HepG2 (cell line): Measurements from ENCODE around the gene RHBDD3. TPM values are rescaled to one million over a fixed set of nuclear protein-coding genes. Genes with fewer than 3 reads are reported as not detected.

Source experiments
- ATAC-seq: fragments of 200-7000 bp; cut with Tn5 transposase; 3 replicates; pipeline ENCODE4 v1.9.1; 2020; ENCODE audit warnings: mild to moderate bottlenecking, moderate library complexity
- BruUV-seq: library from RNA; stranded (reverse); fragments of 400-500 nt; replicated peaks from 2 replicates; lab custom pipeline; 2021; lab: Mats Ljungman, UMichigan
- CTCF ChIA-PET: fragments of 300-600 bp; formaldehyde crosslinking; extraction: SDS; loops from one replicate; lab custom pipeline; 2021; ENCODE audit warnings: low total read pairs, inconsistent platforms, low intra/inter-chr PET ratio; lab: Yijun Ruan, JAX
- POLR2A ChIA-PET: fragments of 350-600 bp; sonication (Branson Sonifier 250); formaldehyde crosslinking; loops from one replicate; lab custom pipeline; 2020; ENCODE audit warnings: antibody characterized with exemption, inconsistent platforms; lab: Yijun Ruan, JAX
- DNase-seq: peaks from one replicate; pipeline ENCODE4 v3.0.0-alpha.2; 2015; ENCODE audit warnings: low spot score
- FAIRE-seq: peaks from 3 replicates; lab custom pipeline; 2011; peaks lifted over from hg19 to GRCh38; lab: Jason Lieb, UNC
- H2AFZ ChIP-seq: one replicate; pipeline ENCODE4 v1.6.1; 2011; ENCODE audit warnings: low read length, inconsistent platforms
- H3K27ac ChIP-seq: fragments of 300-600 bp; 3 replicates; pipeline ENCODE4 v1.8.0; 2011; ENCODE audit warnings: mixed run types, mild to moderate bottlenecking, mixed read lengths, low read length, inconsistent platforms; ENCODE audit not compliant: insufficient read depth; ENCODE audit errors: extremely low read length
- H3K27me3 ChIP-seq, 2 experiments: fragments of 200-600 bp in 1 of 2; 2 replicates in 1 of 2; 3 replicates in 1 of 2; pipeline versions ENCODE4 v1.6.0 to v1.8.0; 2011; ENCODE audit warnings: low read length in 2 of 2, mild to moderate bottlenecking in 2 of 2, moderate library complexity in 2 of 2, inconsistent platforms in 1 of 2; ENCODE audit not compliant: insufficient read depth in 2 of 2, control insufficient read depth in 1 of 2
- H3K36me3 ChIP-seq, 2 experiments: fragments of 200-600 bp in 1 of 2; replicated peaks in 1 of 2; 2 replicates in 1 of 2; 3 replicates in 1 of 2; pipeline versions ENCODE4 v1.5.1 to v1.8.0; 2011; ENCODE audit warnings: low read length in 2 of 2, inconsistent platforms in 1 of 2; ENCODE audit not compliant: insufficient read depth in 2 of 2, control insufficient read depth in 1 of 2
- H3K4me1 ChIP-seq: 2 replicates; pipeline ENCODE4 v1.5.1; 2012; ENCODE audit warnings: low read length, inconsistent platforms; ENCODE audit not compliant: insufficient read depth
- H3K4me2 ChIP-seq: 2 replicates; pipeline ENCODE4 v1.6.0; 2011; ENCODE audit warnings: low read depth, low read length, inconsistent platforms
- H3K4me3 ChIP-seq, 3 experiments: fragments of 200-600 bp in 1 of 3; sonication (generic), shearing (Covaris generic) in 1 of 3; replicated peaks in 1 of 3; 2 replicates each; pipeline ENCODE4 v1.5.1; 2011 to 2016; ENCODE audit warnings: low read length in 3 of 3, inconsistent platforms in 2 of 3, low read depth in 2 of 3, mild to moderate bottlenecking in 2 of 3, control low read depth in 1 of 3, mixed read lengths in 1 of 3; ENCODE audit not compliant: insufficient read depth in 1 of 3
- H3K79me2 ChIP-seq: one replicate; pipeline ENCODE4 v1.6.1; 2011; ENCODE audit warnings: low read length, inconsistent platforms; ENCODE audit not compliant: insufficient read depth
- H3K9ac ChIP-seq: 2 replicates; pipeline ENCODE4 v1.6.0; 2011; ENCODE audit warnings: mild to moderate bottlenecking, low read depth, low read length, inconsistent platforms; ENCODE audit not compliant: insufficient read depth
- H3K9me3 ChIP-seq: 2 replicates; pipeline ENCODE4 v1.5.1; 2012; ENCODE audit warnings: mild to moderate bottlenecking, low read length
- H4K20me1 ChIP-seq: 2 replicates; pipeline ENCODE4 v1.6.0; 2011; ENCODE audit warnings: inconsistent platforms, mild to moderate bottlenecking, low read length, moderate library complexity; ENCODE audit not compliant: insufficient read depth
- HNRNPLL ChIP-seq: fragments of 200-400 bp; formaldehyde crosslinking; IDR thresholded peaks from 2 replicates; pipeline ENCODE4 v1.6.1; 2017; ENCODE audit warnings: mild to moderate bottlenecking, low read depth, low read length; ENCODE audit not compliant: poor library complexity, severe bottlenecking
- TFE3 ChIP-seq: IDR thresholded peaks from 2 replicates; pipeline ENCODE4 v1.6.1; 2016
- ZFP91 ChIP-seq: sonication (generic); formaldehyde crosslinking; IDR thresholded peaks from 2 replicates; pipeline ENCODE4 v1.9.0; 2022; ENCODE audit warnings: missing genetic modification reagents, mild to moderate bottlenecking, borderline replicate concordance
- ZFX ChIP-seq: sonication (generic); formaldehyde crosslinking; IDR thresholded peaks from 2 replicates; pipeline ENCODE4 v1.4.0; 2020; ENCODE audit warnings: mild to moderate bottlenecking, low read depth, missing genetic modification reagents, moderate library complexity
- ZNF550 ChIP-seq: sonication (generic); formaldehyde crosslinking; IDR thresholded peaks from 2 replicates; pipeline ENCODE4 v1.4.0; 2020; ENCODE audit warnings: mild to moderate bottlenecking, missing genetic modification reagents, borderline replicate concordance
- ZNF687 ChIP-seq: sonication (generic); formaldehyde crosslinking; IDR thresholded peaks from 2 replicates; pipeline ENCODE4 v1.5.1; 2020; ENCODE audit warnings: mild to moderate bottlenecking, missing genetic modification reagents, moderate library complexity
- ZNF768 ChIP-seq: sonication (generic); formaldehyde crosslinking; IDR thresholded peaks from 2 replicates; pipeline ENCODE4 v1.4.0; 2020; ENCODE audit warnings: missing genetic modification reagents
- WGBS: methylation state at CpG from one replicate; pipeline ENCODE4 v1.1.6; 2017; ENCODE audit warnings: low lambda C conversion rate; 5-methylcytosine and 5-hydroxymethylcytosine counted together
- in situ Hi-C: cut with HindIII; loops from 2 replicates; pipeline ENCODE4 v1.10.0; 2017; ENCODE audit warnings: low pct_unique_long_range_greater_than_20kb; ENCODE audit not compliant: extremely low pct_ligation_motif_present
- intact Hi-C: fragments of 100-400 bp; cut with micrococcal nuclease; formaldehyde crosslinking; loops from one replicate; pipeline ENCODE4 v1.10.0; 2022; ENCODE audit not compliant: unreplicated experiment
- polyA plus RNA-seq, 8 experiments: library from polyadenylated mRNA; depleted of rRNA in 3 of 8; stranded (reverse) in 7 of 8; unstranded in 1 of 8; fragments of >200 nt; fragmentation: Illumina TruSeq in 4 of 8; extraction: Trizol in 4 of 8; gene quantifications; 2 replicates each; pipeline versions ENCODE4 v1.2.1 to v1.2.3, GENCODE V29; 2011 to 2016; ENCODE audit warnings: low read depth in 4 of 8, missing spikeins in 1 of 8, mixed read lengths in 1 of 8; ENCODE audit not compliant: insufficient read depth in 1 of 8
- total RNA-seq, 5 experiments: library from RNA; depleted of rRNA; stranded (reverse); fragments of >200 nt; fragmentation: Illumina TruSeq; extraction: Trizol; gene quantifications; 2 replicates each; pipeline ENCODE4 v1.2.3, GENCODE V29; 2016; ENCODE audit warnings: low read depth in 1 of 5

RHBDD3 gene
- total and polyA plus RNA-seq, 2 of the 13 experiments (the other 11 are each of a cell fraction or from before 2014, with no cell fraction given) = 12.1 to 26.7 TPM

GRCh38 chr22:29313576-29314466, 46.0 kb upstream of the RHBDD3 start:
- ATAC-seq = peak; percentile 8; the same call in 2 of the 3 replicates

More at GRCh38 chr22:29313576-29314466, 46.0 kb upstream of the RHBDD3 start:
- Histone ChIP-seq H3K9ac (no peak overlapping the region), H3K79me2 (no peaks in the 10 kb centered on the region), H3K4me1 (peaks cover 42% of the 10 kb centered on the region), H2AFZ (no peak overlapping the region), H3K4me2 (peak overlapping the region; percentile 73), H3K27me3 (peaks cover 7 to 41% of the 10 kb centered on the region in 2 experiments), H3K9me3 (no peaks in the 10 kb centered on the region), H3K27ac (no peak overlapping the region), H3K4me3 (peak overlapping the region in 2 of 3 experiments; percentile 41 to 70; a peak in 4 of 6 replicates), H3K36me3 (no peaks in the 10 kb centered on the region), H4K20me1 (no peaks in the 10 kb centered on the region; the same call in 1 of the 2 replicates)
- WGBS = 6% methylated on average over 34 of the region's 51 CpGs
- 0 out of 2 replicates have a peak, but pooled peaks have one; percentile 5 for TF ChIP-seq ZNF768
- peak; percentile 78 for TF ChIP-seq HNRNPLL
- peak; percentile 23; the same call in 1 of the 2 replicates for TF ChIP-seq ZFX (CRISPR knock-in tag)
- peak; percentile 36 for TF ChIP-seq ZNF687
- no peak for TF ChIP-seq ZNF550
- no peak for TF ChIP-seq TFE3 (CRISPR knock-in tag)
- 0 out of 2 replicates have a peak, but pooled peaks have one; percentile 38 for TF ChIP-seq ZFP91
- POLR2A ChIA-PET = no interaction called here
- no TSS peak for BruUV-seq
- CTCF ChIA-PET = no interaction called here
- FAIRE-seq = no peak
- no peak for DNase-seq
- intact Hi-C loops (no loop called here), in situ Hi-C loops (no loop called here)
